Measurements from ENCODE around the gene CCL16. TPM values are rescaled to one million over a fixed set of nuclear protein-coding genes. Genes with fewer than 3 reads are reported as not detected.
"Not testable (repeated sequence)": the region's sequence is repeated elsewhere in the genome, so short reads cannot be mapped to it uniquely, and the experiment has no call there.

The CCL16 gene, protein sequence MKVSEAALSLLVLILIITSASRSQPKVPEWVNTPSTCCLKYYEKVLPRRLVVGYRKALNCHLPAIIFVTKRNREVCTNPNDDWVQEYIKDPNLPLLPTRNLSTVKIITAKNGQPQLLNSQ
- polyA plus RNA-seq (ENCODE audit: insufficient read length in 4 of 4), result under 1 TPM; 0.14 to 0.57 (median 0.27) TPM

DNA sequence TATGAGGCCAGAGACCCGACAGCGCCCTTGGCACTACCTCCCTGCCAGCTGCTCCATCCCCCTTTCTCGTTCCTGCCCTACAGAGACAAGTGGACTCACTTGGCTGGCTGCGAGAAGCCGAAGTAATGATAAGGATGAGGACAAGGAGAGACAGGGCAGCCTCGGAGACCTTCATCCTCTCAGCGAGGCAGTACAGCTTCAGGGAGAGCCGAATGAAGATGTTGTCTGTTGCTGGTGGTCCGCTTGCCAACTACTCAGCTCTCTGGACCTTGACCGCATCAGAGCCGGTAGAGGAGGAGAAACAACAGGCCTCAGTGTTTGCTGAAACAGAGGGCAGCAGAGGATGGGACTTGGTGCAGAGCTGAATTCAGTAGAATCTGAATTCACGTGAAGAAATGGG, at the start of gene CCL16:
TSS of gene CCL16 (minus strand) at position 252 of the 400 bp plus-strand sequence. CDS start at position 175, 77 bp downstream.
- no peak for DNase-seq (ENCODE audit: low read depth in 4 of 4, low spot score in 2 of 4)

DNA sequence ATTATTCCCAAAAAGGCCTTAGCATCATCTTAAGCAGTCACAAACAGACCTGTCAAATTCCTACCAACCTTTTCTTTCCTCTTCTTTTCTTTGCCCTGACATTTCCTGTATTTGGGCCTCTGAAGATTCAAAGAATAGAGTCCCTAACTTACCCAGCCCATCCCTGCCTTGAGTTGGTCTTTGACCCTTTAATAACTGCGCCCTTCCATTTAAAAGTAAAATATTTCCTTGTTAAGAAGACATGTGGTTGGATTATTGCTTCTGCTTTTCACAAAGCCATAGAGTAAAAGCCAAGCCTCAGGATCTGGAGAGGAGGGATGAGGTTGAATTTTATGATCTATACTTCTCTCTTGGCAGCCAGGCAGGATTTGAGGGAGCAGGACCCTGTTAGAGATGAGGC, 49.7 kb upstream of the CCL16 start:
- DNase-seq (ENCODE audit: low read depth in 4 of 4, low spot score in 2 of 4), result no peak

GRCh38 chr17:36027761-36028160, 46.5 kb upstream of the CCL16 start:
- DNase-seq (ENCODE audit: low read depth in 4 of 4, low spot score in 2 of 4), result no peak

- DNase-seq (ENCODE audit: low read depth in 4 of 4, low spot score in 2 of 4), result no peak
Observed at GRCh38 chr17:36024106-36024869, 43.0 kb upstream of the CCL16 start.

- no peak for DNase-seq (ENCODE audit: low read depth in 4 of 4, low spot score in 2 of 4)
Observed at GRCh38 chr17:36019423-36019822, 38.1 kb upstream of the CCL16 start.

GRCh38 chr17:36017799-36018198, 36.5 kb upstream of the CCL16 start, which contains the start of gene CCL23:
CCL23 (minus strand) TSS chr17:36017972; CDS start chr17:36017897, 75 bp downstream.
- no peak for DNase-seq (ENCODE audit: low read depth in 4 of 4, low spot score in 2 of 4)

- DNase-seq (ENCODE audit: low read depth in 4 of 4, low spot score in 2 of 4), result no peak
Observed at GRCh38 chr17:36016555-36016954, 35.3 kb upstream of the CCL16 start.

- DNase-seq (ENCODE audit: low read depth in 4 of 4, low spot score in 2 of 4), result not testable (repeated sequence)
Observed at GRCh38 chr17:36015895-36016294, 34.6 kb upstream of the CCL16 start.

DNA sequence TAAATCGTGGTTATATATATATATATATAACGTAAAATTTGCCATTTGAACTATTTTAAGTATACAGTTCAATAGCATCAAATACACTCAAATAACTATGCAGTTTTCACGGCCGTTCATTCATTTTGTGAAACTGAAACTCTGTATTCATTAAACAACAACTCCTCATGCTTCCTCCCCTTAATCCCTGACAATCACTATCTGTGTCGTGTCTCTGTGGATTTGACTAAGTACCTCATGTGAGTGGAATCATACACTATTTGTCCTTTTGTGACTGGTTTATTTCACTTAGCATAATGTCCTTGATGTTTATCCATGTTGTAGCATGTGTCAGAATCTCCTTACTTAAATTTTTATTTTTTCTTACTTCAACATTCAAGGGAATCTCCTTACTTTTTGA, 33.6 kb upstream of the CCL16 start:
- no peak for DNase-seq (ENCODE audit: low read depth in 4 of 4, low spot score in 2 of 4)

DNA sequence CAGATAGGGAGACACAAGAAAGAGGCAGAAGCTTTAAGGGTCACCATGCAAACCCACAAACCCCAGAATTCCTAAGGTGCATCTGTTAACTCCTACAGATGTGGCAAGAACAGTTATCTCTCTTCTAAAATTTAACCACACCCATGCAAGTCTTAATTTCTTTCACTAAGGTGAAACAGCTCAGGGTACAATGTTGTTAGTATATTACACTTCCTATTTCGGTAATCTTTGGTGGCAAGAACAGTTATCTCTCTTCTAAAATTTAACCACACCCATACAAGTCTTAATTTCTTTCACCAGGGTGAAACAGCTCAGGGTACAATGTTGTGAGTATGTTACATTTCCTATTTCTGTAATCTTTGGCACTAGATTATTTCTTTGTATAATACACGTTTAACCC, 29.9 kb upstream of the CCL16 start:
- DNase-seq (ENCODE audit: low read depth in 4 of 4, low spot score in 2 of 4), result no peak

DNA sequence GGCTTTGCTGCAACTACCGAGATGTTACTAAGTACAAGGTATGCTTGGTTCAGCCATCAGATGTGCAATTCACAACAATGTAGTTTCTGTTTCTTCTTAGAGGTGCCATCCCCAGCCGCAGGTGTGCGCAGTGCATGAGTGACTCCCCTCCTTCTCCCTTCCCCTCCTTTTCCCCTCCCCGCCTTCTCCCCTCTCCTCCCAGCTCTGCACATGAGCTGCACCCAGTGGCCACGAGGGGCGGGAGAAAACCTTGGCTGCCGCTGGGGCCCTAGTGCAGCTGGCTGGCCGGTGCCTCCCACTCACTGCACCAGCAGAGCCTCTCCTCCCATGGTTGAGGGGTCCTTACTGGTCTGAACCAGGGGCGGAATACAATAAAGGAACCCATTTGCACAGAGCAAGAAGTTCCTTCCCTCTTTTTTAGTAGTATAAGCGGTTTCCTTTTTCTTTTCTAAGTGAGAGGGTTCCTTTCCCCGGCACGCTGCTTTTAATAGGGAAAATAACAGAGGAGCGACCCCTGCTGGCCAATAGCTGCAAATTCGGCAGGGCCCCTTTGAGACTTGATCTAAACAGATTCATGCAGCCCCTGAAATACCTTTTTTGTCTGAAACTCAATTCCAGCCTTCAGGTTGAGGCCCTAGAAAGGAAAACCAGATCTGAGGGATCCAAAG, 27.8 kb upstream of the CCL16 start:
- no peak for DNase-seq (ENCODE audit: low read depth in 4 of 4, low spot score in 2 of 4)

DNA sequence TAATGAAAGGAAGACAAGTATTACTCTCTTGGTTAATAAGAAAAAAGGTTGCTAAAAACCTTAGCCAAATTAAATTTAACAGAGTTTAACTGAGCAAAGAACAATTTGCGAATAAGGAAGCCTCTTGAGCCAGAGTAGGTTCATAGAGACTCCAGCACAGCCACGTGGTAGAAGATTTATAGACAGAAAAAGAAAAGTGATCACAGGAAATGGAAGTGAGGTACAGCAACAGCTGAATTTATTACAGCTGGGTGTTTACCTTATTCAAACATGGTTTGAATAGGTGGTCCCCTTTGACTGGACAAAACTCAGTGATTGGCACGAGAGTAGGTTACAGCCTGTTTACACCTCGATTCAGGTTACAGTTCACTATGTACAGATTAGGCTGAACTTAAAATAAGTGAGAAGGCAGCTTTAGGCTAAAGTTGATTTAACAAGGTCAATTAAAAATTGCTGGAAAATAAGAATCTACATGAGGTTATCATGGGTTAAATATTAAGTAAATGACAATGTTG, 23.4 kb upstream of the CCL16 start:
- peak in 2 of 4 donors; percentile 21 to 27 for DNase-seq (ENCODE audit: low read depth in 4 of 4, low spot score in 2 of 4)

DNA sequence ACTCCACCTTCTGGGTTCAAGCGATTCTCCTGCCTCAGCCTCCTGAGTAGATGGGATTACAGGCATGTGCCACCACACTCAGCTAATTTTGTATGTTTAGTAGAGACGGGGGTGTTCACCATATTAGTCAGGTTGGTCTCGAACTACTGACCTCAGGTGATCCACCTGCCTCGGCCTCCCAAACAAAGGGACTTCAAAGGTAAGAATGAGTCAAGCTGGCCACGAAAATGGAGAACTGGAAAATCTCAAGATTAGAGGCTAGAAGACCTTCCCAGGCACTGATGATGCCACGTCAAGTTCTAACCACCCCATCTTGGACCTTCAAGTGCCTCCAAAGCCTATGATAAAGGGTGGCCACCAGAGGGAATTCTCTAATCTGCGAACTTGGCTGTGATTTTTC, 21.3 kb upstream of the CCL16 start:
- no peak for DNase-seq (ENCODE audit: low read depth in 4 of 4, low spot score in 2 of 4)

DNA sequence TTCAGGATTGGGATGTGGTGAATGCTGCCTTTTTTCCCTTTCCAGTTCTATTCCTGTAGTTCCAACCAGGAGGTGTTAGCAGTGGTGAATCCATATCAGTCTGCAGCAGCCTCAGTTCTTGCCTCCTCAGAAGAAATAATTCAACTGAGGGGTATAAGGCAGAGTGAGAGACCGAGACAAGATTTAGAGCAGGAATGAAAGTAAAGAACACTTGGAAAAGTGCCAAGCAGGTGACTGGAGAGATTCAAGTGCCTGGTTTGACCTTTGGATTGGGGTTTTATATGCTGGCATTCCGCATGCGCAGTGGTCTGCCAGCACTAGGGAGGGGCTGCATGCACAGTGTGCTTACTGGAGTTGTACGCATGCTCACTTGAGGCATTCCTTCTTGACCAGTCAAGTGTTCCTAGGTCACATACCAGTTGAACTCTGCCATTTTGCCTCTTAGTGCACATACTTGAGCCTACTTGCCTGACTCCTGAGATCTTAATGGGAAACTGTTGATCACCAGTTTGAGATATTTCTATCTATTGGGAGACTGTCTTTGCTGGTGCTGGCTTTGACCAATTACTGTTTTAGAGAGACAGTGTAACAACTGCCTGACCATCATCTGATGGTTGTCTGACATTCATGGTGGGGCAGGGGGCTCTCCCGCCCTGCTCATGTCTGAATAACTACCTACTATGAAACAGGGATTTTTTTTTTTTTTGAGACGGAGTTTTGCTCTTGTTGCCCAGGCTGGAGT, 20.7 kb upstream of the CCL16 start:
- peak in 2 of 4 donors; percentile 44 to 50 for DNase-seq (ENCODE audit: low read depth in 4 of 4, low spot score in 2 of 4)

- no peak for DNase-seq (ENCODE audit: low read depth in 4 of 4, low spot score in 2 of 4)
Observed at GRCh38 chr17:36001110-36001771, 19.9 kb upstream of the CCL16 start, which contains the start of gene CCL15. CCL15 (minus strand) TSS chr17:36001553; CDS start chr17:36001492, 61 bp downstream.

GRCh38 chr17:36000732-36001109, 19.4 kb upstream of the CCL16 start:
- no peak for DNase-seq (ENCODE audit: low read depth in 4 of 4, low spot score in 2 of 4)

- DNase-seq (ENCODE audit: low read depth in 4 of 4, low spot score in 2 of 4), result no peak
Observed at GRCh38 chr17:35998756-35999155, 17.5 kb upstream of the CCL16 start.

DNA sequence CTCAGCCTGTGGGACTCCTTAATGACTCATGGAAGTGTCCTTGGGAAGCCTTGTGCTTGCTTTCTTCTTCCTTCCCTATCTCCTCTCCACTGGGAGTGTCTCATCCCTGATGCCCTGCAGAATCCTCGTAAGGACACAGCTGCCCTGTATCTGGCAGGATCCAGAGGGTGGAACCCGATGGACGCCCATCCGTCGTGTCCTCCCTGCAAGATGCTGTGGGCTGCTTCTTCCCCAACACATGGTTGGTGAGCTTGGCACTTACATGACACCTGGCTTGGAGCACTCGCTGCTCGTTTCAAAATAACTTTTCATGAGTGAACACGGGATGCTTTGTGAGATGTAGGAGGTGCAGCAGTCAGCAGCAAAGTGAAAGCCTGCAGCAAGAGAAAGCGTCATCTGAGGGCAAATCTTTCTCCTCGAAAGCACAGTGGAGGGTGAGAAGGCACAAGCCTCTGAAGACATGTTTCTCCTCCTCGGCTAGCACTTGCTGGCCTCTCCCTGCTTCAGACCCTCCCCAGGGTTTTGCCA, 16.8 kb upstream of the CCL16 start:
- DNase-seq (ENCODE audit: low read depth in 4 of 4, low spot score in 2 of 4), result no peak

DNA sequence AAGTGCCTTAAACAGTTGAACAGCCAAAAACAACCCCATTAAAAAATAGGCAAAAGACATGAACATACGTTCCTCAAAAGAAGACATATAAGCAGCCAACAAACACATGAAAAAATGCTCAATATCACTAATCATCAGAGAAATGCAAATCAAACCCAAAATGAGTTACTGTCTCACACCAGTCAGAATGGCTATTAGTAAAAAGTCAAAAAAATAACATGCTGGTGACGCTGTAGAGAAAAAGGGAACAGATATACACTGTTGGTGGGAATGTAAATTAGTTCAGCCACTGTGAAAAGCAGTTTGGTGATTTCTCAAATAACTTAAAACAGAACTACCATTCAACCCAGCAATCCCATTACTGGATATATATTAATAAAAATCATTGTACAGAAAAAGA, 14.0 kb upstream of the CCL16 start:
- not testable (repeated sequence) for DNase-seq (ENCODE audit: low read depth in 4 of 4, low spot score in 2 of 4)

- no peak for DNase-seq (ENCODE audit: low read depth in 4 of 4, low spot score in 2 of 4)
Observed at GRCh38 chr17:35991075-35991474, 9.8 kb upstream of the CCL16 start.

Data from left renal cortex interstitium (tissue), 4 donors.